Lower lobe of right lung (tissue), 2 donors: Measurements from ENCODE around the gene AHNAK2. TPM values are rescaled to one million over a fixed set of nuclear protein-coding genes. Genes with fewer than 3 reads are reported as not detected.

Experiments used
- ATAC-seq, 2 donors: fragments of 200-7000 bp; cut with Tn5 transposase; one replicate each; pipeline ENCODE4 v1.9.1; 2020 to 2022; ENCODE audit warnings: mild to moderate bottlenecking in 2 of 2, moderate library complexity in 2 of 2
- DNase-seq: peaks from one replicate; pipeline ENCODE4 v3.0.0-alpha.2; 2020
- H3K27ac ChIP-seq: fragments of 200-600 bp; one replicate; pipeline ENCODE4 v1.8.0; 2022
- H3K27me3 ChIP-seq: fragments of 200-600 bp; one replicate; pipeline ENCODE4 v1.8.0; 2022; ENCODE audit warnings: low read depth
- H3K36me3 ChIP-seq: fragments of 200-600 bp; one replicate; pipeline ENCODE4 v1.8.0; 2022; ENCODE audit warnings: mild to moderate bottlenecking
- H3K4me1 ChIP-seq: fragments of 200-600 bp; one replicate; pipeline ENCODE4 v1.8.0; 2022
- H3K4me3 ChIP-seq: fragments of 200-600 bp; one replicate; pipeline ENCODE4 v1.8.0; 2022; ENCODE audit warnings: mild to moderate bottlenecking
- H3K9me3 ChIP-seq: fragments of 200-600 bp; one replicate; pipeline ENCODE4 v1.8.0; 2022
- intact Hi-C: fragments of 100-400 bp; cut with DNase I; formaldehyde crosslinking; loops from one replicate; pipeline ENCODE4 v1.11.0; 2022
- total RNA-seq: library from RNA; stranded (reverse); fragmentation: NEBNext Ultra II Directional; extraction: Animal tissue kit (Norgen Biotek cat#: 25700); gene quantifications from one replicate; pipeline ENCODE4 v1.2.1, GENCODE V29; 2021
- TF ChIP-seq, protein P1 (sequence below): fragments of 200-600 bp; IDR thresholded peaks from one replicate; pipeline ENCODE4 v1.8.0; 2022; ENCODE audit warnings: antibody characterized with exemption, mild to moderate bottlenecking
- donor health status: DM: no; HTN: yes; CAD: no; lungs with severe emphysema.

The AHNAK2 gene
- total RNA-seq, 1 donor from 2014 or later: 10.8 TPM

DNA sequence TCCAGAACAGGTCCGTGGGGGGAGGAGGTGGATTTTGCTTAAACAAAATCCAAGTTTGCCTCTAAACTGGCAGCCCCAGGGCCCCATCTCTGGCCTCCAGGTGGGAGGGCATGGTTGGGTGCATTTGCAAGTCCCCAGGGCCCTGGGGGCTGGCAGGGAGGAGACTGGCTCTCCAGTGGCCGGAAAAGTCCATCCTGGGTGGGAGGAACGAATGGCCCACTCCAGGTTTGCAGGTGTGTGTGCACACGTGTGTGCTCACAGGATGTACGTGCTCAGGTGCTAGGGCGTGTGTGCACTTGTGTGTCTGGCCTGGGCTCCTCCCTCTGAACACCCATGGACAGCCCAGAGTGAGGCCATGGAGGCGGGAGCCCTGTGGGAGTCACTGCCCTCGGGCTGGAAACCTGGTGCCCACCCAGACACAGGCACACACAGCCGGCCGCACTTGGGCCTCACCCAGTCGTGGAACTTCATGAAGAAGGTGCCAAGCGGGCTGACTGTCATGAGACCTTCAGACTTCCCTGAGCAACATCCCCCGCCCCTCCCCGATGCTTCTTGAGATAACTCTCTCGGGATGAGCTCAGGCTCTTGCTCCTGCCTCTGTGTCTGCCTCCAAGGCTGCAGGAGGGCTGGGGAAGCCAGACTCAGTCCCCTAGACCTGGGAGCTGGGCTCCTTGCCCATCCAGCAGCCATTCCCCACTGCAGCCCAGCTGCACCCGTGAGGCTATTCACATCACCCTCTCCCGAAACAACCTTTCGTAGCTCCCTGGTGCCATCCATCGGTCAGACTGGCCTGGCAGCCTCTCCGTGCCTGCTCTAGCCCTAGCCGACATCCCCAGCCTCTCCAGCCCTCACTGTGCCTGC is 9.4 kb downstream of the AHNAK2 start:
- peaks cover 58% of the 10 kb centered on the region for H3K4me1 ChIP-seq
- H3K9me3 ChIP-seq: no peaks in the 10 kb centered on the region
- H3K27ac ChIP-seq: peak overlapping the region; percentile 60
- TF ChIP-seq, protein P1, sequence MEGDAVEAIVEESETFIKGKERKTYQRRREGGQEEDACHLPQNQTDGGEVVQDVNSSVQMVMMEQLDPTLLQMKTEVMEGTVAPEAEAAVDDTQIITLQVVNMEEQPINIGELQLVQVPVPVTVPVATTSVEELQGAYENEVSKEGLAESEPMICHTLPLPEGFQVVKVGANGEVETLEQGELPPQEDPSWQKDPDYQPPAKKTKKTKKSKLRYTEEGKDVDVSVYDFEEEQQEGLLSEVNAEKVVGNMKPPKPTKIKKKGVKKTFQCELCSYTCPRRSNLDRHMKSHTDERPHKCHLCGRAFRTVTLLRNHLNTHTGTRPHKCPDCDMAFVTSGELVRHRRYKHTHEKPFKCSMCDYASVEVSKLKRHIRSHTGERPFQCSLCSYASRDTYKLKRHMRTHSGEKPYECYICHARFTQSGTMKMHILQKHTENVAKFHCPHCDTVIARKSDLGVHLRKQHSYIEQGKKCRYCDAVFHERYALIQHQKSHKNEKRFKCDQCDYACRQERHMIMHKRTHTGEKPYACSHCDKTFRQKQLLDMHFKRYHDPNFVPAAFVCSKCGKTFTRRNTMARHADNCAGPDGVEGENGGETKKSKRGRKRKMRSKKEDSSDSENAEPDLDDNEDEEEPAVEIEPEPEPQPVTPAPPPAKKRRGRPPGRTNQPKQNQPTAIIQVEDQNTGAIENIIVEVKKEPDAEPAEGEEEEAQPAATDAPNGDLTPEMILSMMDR: no peak
- peak overlapping the region; percentile 42 for H3K4me3 ChIP-seq
- no peaks in the 10 kb centered on the region for H3K27me3 ChIP-seq
- intact Hi-C loops: no loop called here
- no peaks in the 10 kb centered on the region for H3K36me3 ChIP-seq
- DNase-seq (peak; percentile 47), ATAC-seq (no peak)

DNA sequence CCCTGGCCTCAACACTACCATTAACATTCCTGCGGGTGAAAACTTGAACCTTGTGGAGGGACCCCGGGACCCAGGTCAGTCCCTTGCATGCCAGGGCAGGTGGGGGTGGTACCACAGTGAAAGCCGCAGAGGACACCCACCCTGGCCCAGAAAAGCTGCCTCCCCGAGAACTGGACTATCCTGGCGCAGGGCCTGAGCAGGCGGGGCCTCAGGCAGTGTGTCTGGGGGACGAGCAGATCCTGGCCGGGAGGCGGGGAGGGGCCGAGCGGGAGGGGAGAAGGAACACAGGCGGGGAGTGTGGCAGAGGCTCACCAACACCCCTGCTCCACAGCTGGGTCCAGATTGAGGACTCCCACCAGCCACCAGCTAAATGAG is 10.0 kb downstream of the AHNAK2 start:
- Histone ChIP-seq H3K4me1 (peaks cover 52% of the 10 kb centered on the region), H3K27ac (peak overlapping the region; percentile 60), H3K27me3 (no peaks in the 10 kb centered on the region), H3K36me3 (no peaks in the 10 kb centered on the region), H3K4me3 (peak overlapping the region; percentile 42), H3K9me3 (no peaks in the 10 kb centered on the region)
- ATAC-seq: peak; percentile 23 to 24
- intact Hi-C loops: no loop called here
- peak; percentile 65 for DNase-seq
- TF ChIP-seq, protein P1: no peak

DNA sequence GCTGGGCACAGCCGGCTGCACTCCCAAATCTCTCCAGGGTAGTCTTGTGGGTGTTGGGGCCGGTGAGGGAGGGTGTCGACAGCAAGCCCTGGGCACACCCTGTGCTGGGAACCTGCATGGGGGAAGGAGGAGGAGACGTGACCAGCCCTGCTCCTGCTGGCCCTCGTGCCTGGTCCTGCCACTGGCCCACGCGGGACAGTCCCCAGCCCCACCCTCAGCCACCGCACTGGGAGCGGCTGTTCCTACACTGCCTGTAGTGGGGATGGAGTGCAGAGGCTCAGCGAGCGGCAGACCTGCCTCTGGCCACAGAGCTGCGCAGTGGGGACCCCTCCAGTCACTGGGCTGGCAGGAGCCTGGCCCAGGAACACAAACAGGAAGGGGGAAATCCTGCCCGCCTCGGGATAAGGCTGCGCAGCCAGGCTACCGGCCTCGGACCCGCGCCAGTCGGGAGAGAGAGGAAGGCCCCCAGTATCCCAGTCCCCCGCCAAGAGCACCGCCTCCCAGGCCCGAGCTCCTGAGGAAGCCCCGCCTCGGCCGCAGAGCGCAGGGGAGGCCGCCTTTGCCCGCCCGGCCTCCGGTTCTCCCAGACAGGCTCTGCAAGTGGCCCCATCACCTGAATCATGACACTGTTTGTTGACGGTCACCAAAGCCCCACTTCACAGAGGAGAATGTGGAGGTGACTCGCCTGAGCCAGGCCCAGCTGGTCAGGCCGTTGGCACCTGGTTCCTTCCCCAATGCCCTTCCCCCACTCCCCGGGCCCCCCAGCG is 10.6 kb downstream of the AHNAK2 start:
- H3K4me3 ChIP-seq: peak overlapping the region; percentile 42
- no peaks in the 10 kb centered on the region for H3K9me3 ChIP-seq
- H3K27me3 ChIP-seq: no peaks in the 10 kb centered on the region
- ATAC-seq (peak; percentile 54 to 71), DNase-seq (peak; percentile 69)
- no peaks in the 10 kb centered on the region for H3K36me3 ChIP-seq
- H3K4me1 ChIP-seq: peaks cover 46% of the 10 kb centered on the region
- peak overlapping the region; percentile 60 for H3K27ac ChIP-seq
- TF ChIP-seq, protein P1: no peak
- intact Hi-C loops: no loop called here

DNA sequence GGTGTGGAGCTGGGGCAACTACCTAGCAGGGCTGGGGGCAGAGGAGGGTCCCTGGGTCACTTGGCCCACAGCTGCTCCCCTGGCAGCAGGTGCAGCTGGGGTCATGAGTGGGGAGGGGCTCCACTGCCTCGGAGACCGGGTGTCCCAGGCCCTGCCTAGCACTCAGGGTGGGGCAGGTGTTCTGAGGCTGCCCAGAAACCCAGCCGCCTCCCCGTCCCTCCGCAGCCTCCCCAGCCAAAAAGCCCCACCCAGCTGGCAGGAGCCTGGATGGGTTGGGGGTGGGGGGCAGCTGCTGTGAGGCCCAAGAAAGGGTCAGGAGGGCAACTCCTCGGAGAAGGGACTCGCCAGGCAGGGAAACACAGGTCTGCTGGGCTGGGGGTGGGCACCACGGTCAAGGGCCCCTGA is 11.2 kb downstream of the AHNAK2 start:
- Histone ChIP-seq H3K9me3 (no peaks in the 10 kb centered on the region), H3K4me1 (peaks cover 40% of the 10 kb centered on the region), H3K36me3 (no peaks in the 10 kb centered on the region), H3K4me3 (peak overlapping the region; percentile 42), H3K27ac (peak overlapping the region; percentile 60), H3K27me3 (no peaks in the 10 kb centered on the region)
- TF ChIP-seq, protein P1: no peak
- ATAC-seq (peak; percentile 3 to 11), DNase-seq (peak; percentile 48)
- intact Hi-C loops: no loop called here

DNA sequence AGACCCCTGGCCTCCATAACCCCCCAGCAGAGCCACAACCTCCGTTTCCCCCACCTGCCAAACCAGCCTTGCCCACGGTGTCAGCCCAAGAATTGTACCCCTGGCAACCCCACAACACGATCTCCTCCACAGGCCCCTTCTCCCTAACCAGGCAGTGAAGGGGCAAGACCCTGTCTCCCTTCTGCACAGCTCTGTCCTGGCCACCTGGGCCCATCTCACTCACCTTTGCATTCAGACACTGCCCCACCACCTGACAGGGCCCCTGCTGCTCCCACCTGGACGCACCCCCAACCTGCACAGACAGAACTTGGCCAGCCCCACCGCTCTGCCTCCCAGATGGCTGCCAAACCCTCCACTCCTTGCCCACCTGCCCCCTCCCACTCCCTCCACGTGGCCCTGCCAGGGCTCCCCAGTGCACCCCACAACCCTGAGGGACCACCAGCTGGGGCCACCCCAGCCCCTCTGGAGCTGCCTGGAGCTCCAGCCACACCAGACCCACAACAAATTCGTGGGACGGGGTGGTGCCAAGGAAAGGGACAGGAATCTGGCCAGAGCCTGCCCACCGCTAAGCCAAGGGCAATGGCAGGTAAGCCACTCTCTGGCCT is 11.8 kb downstream of the AHNAK2 start:
- H3K27me3 ChIP-seq: no peaks in the 10 kb centered on the region
- no peaks in the 10 kb centered on the region for H3K9me3 ChIP-seq
- no peaks in the 10 kb centered on the region for H3K36me3 ChIP-seq
- DNase-seq: peak; percentile 33
- no peak overlapping the region for H3K4me3 ChIP-seq
- ATAC-seq: no peak
- intact Hi-C loops: no loop called here
- H3K27ac ChIP-seq: peak overlapping the region; percentile 60
- TF ChIP-seq, protein P1: no peak
- peaks cover 34% of the 10 kb centered on the region for H3K4me1 ChIP-seq
